GM12874 (cell line): Measurements from ENCODE around the gene LCE5A.
A peak's percentile ranks its signal among the peaks of the same experiment; 100 is the strongest.

Experiments used
- TF ChIP-seq, protein P1 (sequence below): IDR thresholded peaks from 2 replicates; pipeline ENCODE4 v1.5.1; 2011; ENCODE audit warnings: low read depth, mild to moderate bottlenecking, control low read depth, low read length, moderate library complexity; ENCODE audit not compliant: insufficient read depth

Gene LCE5A

DNA sequence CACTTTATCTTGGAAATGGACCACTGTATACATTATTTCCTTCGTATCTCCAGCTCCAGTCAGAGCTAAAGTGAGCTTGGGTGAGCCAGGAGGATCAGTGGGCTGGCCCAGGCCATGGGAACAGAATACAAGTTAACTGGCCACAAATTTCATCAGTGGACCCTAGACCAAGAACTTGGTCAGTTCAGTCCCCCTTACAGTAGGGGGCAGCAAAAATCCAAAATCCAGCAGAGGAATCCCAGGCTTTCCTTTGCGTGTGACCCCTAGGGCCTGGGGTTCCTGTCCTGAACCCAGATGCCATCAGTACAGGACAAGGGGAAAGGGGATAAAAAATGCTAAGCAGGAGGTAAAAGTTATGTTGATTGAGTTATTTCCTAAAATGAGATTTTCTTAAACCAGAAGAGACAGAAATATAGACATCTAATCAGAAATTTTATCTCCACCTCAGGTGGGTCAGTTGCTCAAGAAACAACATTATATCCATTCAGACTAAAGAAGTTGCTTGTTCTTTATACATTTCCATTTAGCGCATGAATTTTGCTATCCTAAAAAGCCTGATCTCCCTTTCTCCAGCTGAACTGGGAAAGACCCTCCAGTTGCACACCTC lies 24.1 kb upstream of the LCE5A start:
- TF ChIP-seq, protein P1, sequence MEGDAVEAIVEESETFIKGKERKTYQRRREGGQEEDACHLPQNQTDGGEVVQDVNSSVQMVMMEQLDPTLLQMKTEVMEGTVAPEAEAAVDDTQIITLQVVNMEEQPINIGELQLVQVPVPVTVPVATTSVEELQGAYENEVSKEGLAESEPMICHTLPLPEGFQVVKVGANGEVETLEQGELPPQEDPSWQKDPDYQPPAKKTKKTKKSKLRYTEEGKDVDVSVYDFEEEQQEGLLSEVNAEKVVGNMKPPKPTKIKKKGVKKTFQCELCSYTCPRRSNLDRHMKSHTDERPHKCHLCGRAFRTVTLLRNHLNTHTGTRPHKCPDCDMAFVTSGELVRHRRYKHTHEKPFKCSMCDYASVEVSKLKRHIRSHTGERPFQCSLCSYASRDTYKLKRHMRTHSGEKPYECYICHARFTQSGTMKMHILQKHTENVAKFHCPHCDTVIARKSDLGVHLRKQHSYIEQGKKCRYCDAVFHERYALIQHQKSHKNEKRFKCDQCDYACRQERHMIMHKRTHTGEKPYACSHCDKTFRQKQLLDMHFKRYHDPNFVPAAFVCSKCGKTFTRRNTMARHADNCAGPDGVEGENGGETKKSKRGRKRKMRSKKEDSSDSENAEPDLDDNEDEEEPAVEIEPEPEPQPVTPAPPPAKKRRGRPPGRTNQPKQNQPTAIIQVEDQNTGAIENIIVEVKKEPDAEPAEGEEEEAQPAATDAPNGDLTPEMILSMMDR = peak; percentile 56; the same call in 1 of the 2 replicates

DNA sequence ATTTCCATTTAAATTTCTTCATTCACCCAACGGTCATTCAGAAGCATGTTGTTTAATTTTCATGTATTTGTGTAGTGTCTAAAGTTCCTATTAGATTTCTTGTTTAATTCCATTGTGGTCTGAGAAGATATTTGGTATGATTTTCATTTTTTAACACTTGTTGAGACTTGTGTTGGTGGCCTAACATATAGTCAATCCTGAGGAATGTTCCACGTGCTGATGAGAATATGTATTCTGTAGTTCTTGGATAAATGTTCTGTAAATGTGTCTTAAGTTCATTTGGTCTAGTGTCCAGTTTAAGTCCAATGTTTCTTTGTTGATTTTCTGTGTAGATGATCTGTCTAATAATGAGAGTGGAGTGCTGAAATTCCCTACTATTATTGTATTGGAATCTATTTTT lies 22.7 kb upstream of the LCE5A start:
- TF ChIP-seq, protein P1 = no peak

DNA sequence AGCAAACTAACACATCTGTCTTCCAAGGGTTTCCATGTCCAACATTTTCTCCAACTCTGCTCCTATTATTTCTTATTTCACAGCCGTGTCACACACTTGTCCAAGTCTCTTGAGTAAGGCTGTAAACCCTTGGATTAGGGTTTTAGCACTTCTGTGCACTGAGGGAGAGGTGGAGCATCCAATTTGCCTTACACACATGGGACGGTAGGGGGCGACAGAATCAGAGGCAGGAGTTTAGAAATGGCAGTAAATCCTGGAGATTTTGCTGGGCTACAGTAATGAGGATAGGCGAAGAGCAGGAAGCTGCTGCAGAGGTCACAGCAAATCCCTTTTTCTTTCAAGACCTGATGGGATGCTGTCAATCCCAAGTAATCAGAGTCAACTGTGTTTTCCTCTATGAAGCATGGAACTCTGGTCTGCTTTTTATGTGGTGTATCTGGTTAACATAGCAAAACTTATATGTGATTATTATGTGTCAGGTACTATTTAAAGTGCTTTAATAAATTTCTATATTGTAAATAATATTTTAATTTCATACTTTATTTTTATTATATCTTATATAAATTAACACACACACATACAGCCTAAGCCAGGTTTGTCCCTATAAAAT lies 15.4 kb upstream of the LCE5A start:
- TF ChIP-seq, protein P1 = peak; percentile 88

- TF ChIP-seq, protein P1 = peak; percentile 28; the same call in 1 of the 2 replicates
Observed at GRCh38 chr1:152497273-152497672, 13.3 kb upstream of the LCE5A start.

- TF ChIP-seq, protein P1 = no peak
Observed at GRCh38 chr1:152501704-152502103, 8.9 kb upstream of the LCE5A start.

- TF ChIP-seq, protein P1 = no peak
Observed at GRCh38 chr1:152502496-152503180, 8.0 kb upstream of the LCE5A start.

GRCh38 chr1:152505083-152505482 lies 5.5 kb upstream of the LCE5A start:
- TF ChIP-seq, protein P1 = no peak
